Measurements from ENCODE around the gene NOL4.
"Not testable (repeated sequence)": the region's sequence is repeated elsewhere in the genome, so short reads cannot be mapped to it uniquely, and the experiment has no call there.

Gene NOL4

GRCh38 chr18:34224423-34225217 lies at the start of gene NOL4:
NOL4 (minus strand) TSS chr18:34224913; CDS start chr18:34223253, 1,660 bp downstream.
- DNase-seq (ENCODE audit: low spot score), result no peak

DNA sequence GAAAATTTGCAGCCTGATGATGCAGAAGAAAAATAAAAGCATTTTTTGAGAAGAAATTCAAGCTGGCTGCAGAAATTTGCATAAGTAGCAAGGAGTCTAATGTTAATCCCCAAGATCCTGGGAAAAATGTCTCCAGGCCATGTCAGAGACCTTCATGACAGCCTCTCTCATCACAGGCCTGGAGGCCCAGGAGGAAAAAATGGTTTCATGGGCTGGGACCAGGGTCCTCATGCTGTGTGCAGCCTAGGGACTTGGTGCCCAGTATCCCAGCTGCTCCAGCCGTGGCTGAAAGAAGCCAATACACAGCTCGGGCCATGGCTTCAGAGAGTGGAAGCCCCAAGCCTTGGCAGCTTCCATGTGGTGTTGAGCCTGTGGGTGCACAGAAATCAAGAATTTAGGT lies 41.3 kb upstream of the NOL4 start:
- DNase-seq (ENCODE audit: low spot score), result not testable (repeated sequence)

- DNase-seq (ENCODE audit: low spot score), result no peak
Measured at GRCh38 chr18:34261865-34262780, 37.4 kb upstream of the NOL4 start.

- no peak for DNase-seq (ENCODE audit: low spot score)
Measured at GRCh38 chr18:34258176-34258575, 33.5 kb upstream of the NOL4 start.

DNA sequence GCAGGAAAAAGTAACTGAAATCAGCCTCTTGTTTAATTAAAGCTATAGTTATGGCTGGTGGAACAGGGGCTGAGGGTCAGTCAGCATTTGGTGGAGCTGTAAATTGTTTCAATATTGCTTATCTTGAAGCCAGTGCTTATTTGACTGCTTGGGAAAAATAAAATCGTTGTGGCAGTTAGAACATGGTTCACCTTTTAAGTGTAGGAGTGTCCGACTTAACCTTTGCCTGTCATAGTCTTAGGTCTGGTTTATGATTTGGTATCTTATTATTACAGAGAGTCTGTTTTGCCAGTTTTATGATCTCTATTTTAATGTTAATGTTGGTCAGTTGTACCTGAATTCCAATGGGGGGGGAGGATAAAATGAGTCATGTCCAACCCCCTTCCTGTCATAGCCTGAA lies 27.2 kb upstream of the NOL4 start:
- no peak for DNase-seq (ENCODE audit: low spot score)

DNA sequence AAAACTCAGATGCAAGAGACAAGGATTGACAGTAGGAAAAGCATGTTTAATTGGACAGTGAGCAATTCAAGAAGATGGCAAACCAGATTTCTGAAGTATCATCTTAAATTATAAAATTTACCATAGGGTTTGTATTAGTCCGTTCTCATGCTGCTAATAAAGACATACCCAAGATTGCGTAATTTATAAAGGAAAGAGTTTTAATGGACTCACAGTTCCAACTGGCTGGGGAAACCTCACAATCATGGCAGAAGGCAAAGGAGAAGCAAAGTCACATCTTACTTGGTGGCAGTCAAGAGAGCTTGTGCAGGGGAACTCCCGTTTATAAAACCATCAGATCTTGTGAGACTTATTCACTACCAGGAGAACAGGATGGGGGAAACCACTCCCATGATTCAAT lies 24.0 kb upstream of the NOL4 start:
- DNase-seq (ENCODE audit: low spot score), result no peak

DNA sequence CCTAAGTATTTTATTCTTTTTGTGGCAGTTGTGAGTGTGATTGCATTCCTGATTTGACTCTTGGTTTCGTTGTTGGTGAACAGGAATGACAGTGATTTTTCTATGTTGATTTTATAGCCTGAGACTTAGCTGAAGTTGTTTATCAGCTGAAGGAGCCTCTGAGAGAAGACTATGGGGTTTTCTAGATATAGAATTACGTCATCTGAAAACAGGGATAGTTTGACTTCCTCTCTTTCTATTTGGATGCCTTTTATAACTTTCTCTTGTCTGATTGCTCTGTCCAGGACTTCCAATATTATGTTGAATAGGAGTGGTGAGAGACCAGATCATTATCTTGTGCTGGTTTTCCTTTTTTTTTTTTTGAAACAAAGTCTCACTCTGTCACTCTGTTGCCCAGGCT lies 18.0 kb upstream of the NOL4 start:
- no peak for DNase-seq (ENCODE audit: low spot score)

- not testable (repeated sequence) for DNase-seq (ENCODE audit: low spot score)
Measured at GRCh38 chr18:34233781-34234388, 9.2 kb upstream of the NOL4 start.

DNA sequence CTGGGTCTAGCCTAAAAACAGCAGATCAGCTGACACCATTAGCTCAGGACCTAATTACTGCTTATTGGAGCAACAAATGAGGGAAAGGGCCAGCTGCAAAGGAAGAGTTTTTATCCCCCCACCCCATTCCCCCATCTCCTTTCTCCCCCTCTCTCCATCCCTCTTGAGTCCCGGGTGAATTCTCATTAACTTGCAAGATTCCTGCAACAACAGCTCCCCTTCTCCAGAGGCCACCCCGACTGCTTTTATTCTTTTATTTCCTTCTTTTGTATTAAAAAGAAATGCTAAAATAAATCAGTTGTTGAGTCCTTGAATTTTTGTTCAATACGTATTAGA lies 473 bp upstream of the NOL4 start:
- no peak for DNase-seq (ENCODE audit: low spot score)

- no peak for DNase-seq (ENCODE audit: low spot score)
Measured at GRCh38 chr18:34223893-34224422, 755 bp downstream of the NOL4 start.

DNA sequence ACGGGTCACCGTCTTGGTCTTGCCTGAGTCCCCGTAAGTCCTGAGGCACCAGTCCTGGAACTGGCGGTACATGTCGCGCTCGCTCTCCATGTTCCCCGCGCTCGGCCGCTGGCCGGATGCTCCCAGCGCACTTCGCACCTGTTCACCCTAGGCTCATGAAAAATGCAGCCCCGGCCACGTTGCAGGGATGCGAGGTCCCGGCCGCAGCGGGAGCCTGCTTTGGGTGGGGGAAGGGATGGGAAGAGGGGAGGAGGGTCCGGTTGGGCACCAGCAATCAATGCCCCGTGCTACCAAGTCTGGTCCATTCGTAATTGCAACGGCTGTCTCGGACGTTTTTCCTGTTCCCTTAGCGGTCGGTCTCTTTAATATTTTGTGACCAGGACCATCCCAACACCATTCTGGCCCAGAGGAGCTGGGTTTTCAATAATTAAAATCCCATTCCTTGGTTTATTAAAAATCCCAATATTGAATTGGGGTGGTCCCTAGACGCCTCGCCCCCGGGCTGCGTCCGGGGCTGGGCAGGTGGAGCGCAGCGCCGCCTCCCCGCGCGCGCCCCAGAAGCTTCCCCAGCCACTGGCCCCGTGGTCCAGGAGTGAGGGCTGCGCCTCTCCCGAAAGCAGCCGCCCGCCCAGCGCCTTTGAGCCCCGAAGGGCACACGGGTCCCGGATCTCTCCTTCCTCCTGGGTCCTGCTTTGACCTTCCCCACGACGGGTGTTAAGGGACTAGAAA lies 1.4 kb downstream of the NOL4 start:
- DNase-seq (ENCODE audit: low spot score), result no peak

DNA sequence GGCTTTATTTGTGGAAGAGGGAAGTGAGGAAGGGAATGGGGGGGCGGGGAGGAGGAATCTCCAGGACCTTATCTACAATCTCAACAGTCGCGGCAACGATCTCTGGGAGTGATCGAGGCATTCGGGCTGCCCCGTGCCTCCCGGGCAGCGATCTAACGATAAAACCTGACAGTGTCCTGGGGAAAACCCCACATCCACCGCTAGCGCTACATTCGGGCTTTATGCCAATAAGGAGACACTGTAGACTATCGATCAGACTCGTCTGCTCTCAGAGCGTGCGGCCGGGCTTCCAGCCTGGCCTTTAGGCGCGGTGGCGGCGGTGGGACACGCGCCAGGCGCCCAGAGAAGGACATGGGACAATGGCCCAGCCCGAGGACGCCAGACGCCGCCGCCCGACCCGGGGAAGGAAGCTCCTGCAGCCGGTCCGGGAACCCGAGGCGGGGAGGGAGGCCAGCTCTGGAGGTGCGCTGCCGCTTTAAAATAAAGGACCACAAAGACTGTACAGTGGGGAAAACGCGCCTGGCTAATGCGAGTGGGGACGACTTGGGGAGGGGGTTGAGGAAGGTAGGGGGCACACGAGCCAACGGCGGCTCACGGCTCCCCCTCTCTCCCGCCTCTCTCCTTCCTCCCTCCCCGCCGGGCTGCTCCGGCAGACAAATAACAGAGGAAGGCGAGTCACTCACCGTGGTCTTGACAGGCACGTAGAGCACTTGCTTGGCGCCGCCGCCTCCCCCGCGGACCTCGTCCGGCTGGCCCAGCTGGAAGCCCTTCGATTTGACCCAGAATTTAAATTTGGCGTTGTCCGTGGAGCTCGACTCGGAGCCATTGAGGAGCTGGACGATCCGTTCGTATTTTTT lies 2.2 kb downstream of the NOL4 start:
- no peak for DNase-seq (ENCODE audit: low spot score)

- no peak for DNase-seq (ENCODE audit: low spot score)
Measured at GRCh38 chr18:34221971-34222306, 2.8 kb downstream of the NOL4 start.

DNA sequence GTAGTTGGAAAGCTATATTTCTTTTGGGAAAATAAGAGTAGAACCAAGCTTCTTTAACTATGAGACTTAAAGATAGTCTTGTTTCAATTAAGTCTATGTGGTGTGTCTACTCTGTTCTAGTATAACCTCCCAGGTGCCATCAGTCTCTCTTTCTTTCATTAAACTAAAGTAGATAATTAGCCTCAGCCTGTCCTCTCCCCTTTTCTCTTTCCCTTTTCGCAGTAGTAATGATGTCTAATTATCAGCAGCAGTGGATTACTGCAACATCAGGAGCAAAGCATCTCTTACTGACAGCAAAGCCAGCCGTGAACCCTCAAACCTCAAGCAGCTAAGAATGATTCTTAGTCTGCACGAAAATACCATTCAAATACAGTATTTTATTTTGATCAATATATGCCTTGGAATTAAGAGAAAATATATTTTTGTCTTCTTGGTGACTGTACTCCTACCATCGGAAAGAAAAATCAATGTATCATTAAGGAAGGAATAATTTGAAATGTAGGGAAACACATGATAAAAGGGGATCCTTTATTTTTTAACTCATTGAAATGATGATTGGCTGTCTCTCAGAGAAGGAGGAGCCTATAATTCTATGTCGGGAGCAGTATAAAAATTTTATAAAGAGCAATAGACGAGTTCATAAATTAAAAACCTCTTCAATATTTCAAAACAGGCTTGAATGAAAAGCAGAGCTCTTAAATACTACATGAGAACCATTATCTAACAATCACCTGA lies 4.5 kb downstream of the NOL4 start:
- no peak for DNase-seq (ENCODE audit: low spot score)

GRCh38 chr18:34219651-34220050 lies 5.1 kb downstream of the NOL4 start:
- no peak for DNase-seq (ENCODE audit: low spot score)

GRCh38 chr18:34212511-34212910 lies 12.2 kb downstream of the NOL4 start:
- DNase-seq (ENCODE audit: low spot score), result no peak

- no peak for DNase-seq (ENCODE audit: low spot score)
Measured at GRCh38 chr18:34207344-34207851, 17.3 kb downstream of the NOL4 start.

DNA sequence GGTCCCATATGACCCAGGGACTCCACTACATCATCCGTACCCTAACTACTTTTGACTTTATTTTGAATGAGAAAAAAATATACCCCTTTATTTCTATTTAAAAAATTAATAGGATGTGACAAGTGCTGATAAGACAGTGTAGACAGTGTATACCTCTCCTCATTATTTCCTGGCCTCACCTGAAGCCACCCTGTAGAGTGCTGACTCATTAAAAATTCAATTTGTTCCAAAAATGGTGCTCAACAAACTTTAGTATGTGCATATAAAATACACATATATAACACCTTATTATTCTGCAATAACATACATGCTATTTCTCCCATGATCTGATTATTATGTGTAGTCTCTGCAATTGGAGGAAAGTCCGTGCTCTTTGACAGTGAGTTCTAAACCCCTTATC lies 20.8 kb downstream of the NOL4 start:
- no peak for DNase-seq (ENCODE audit: low spot score)

- DNase-seq (ENCODE audit: low spot score), result no peak
Measured at GRCh38 chr18:34196256-34196655, 28.5 kb downstream of the NOL4 start.

GRCh38 chr18:34194239-34194638 lies 30.5 kb downstream of the NOL4 start:
- DNase-seq (ENCODE audit: low spot score), result no peak

All from RKO (cell line).